Adrenal gland (tissue), 5 donors: ENCODE measurements around the gene PLA2G2C.

ENCODE experiments used
- CTCF ChIP-seq, 6 experiments: fragments of 450-650 bp in 4 of 6; fragments of 200-600 bp in 2 of 6; sonication (generic) in 1 of 6; IDR thresholded peaks; 1 replicate in 5 of 6; 2 replicates in 1 of 6; pipeline versions ENCODE4 v1.5.1 to v1.8.0; 2016 to 2021; ENCODE audit warnings: antibody characterized with exemption in 6 of 6, mild to moderate bottlenecking in 2 of 6, moderate library complexity in 1 of 6
- POLR2A ChIP-seq, 2 donors: fragments of 450-650 bp; IDR thresholded peaks; one replicate each; pipeline ENCODE4 v1.6.1; 2017; ENCODE audit warnings: antibody characterized with exemption in 2 of 2, mild to moderate bottlenecking in 2 of 2, moderate library complexity in 1 of 2
- donor health status: DM: no; HTN: no; CAD: no.

DNA sequence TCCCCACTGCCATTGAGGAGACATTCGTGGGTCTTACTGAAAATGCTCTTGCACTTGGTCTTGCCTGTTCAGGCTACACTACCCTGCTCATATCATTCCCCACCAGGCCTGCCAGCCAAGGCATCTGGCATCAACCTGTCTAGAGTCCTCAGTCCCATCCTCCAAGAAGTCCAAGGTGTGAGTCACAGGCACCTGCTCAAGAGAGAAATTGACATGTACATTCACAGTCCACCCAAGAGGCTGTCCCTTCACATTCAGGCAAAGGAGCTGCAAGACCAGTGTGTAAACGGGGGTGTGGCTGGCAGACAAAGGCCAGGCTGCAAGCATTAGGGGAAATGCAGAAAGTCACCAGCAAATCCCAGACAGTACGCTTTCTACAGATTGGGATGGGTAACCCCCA is 13.1 kb upstream of the PLA2G2C start:
- TF ChIP-seq CTCF (IDR thresholded peaks at IDR 0.05) (no peak), POLR2A (IDR thresholded peaks at IDR 0.05) (no peak)
